ENCODE results near the gene NEFH. TPM values are rescaled to one million over a fixed set of nuclear protein-coding genes. Genes with fewer than 3 reads are reported as not detected.
A peak's percentile ranks its signal among the peaks of the same experiment; 100 is the strongest.

Gene NEFH
- total RNA-seq, 1 experiment from 2014 or later = not detected

GRCh38 chr22:29520851-29521250 is 40.8 kb downstream of the NEFH start:
- no peak for TF ChIP-seq CTCF (IDR thresholded peaks at IDR 0.05; ENCODE audit: unreplicated experiment)
- Mint-ChIP-seq H3K27me3 (ENCODE audit: insufficient read depth, unreplicated experiment) (no peaks in the 10 kb centered on the region), H3K36me3 (ENCODE audit: insufficient read depth, unreplicated experiment) (peaks cover 76% of the 10 kb centered on the region), H3K4me3 (ENCODE audit: unreplicated experiment) (no peak overlapping the region), H3K27ac (ENCODE audit: low read depth, unreplicated experiment) (no peak overlapping the region), H3K4me1 (ENCODE audit: insufficient read depth, unreplicated experiment) (no peaks in the 10 kb centered on the region), H3K9me3 (ENCODE audit: unreplicated experiment) (no peaks in the 10 kb centered on the region)
- ChIA-PET POLR2A (no interaction called here), CTCF (interaction anchor here (0.6 to 1.0 kb wide), 4 partner anchors 10 to 255 kb away, joined by 3 read pairs; no protein-coding TSS in a partner anchor)
- intact Hi-C loops (cut with micrococcal nuclease) = no loop called here
- no TSS peak for BruUV-seq (replicated peaks)
- no peak for DNase-seq (ENCODE audit: unreplicated experiment)

DNA sequence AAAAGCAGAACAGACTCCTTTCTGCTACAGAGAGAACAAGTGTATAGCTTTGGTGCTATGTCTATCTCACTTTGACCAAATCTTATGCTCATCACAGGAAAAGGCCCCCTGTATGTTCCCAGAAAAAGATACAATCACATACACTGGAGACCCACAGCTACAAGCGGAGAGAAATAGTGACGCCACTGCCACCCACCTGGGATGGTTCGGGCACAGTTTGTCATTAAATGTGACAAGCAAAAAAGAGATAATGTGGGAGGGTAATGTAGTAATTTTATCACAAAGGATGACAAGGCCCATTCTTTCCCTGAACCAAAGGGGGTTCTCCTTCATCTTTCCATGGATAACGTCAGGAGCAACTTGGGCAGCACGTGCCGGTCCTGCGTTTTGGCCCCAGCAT is 41.5 kb downstream of the NEFH start:
- no peaks in the 10 kb centered on the region for H3K9me3 Mint-ChIP-seq (ENCODE audit: unreplicated experiment)
- DNase-seq (ENCODE audit: unreplicated experiment) = no peak
- ChIA-PET CTCF (interaction anchor here (0.6 to 0.7 kb wide), 2 partner anchors 29 to 49 kb away, joined by 3 read pairs; no protein-coding TSS in a partner anchor), POLR2A (no interaction called here)
- H3K4me3 Mint-ChIP-seq (ENCODE audit: unreplicated experiment) = no peak overlapping the region
- no peaks in the 10 kb centered on the region for H3K4me1 Mint-ChIP-seq (ENCODE audit: insufficient read depth, unreplicated experiment)
- H3K27me3 Mint-ChIP-seq (ENCODE audit: insufficient read depth, unreplicated experiment) = no peaks in the 10 kb centered on the region
- no peak for TF ChIP-seq CTCF (IDR thresholded peaks at IDR 0.05; ENCODE audit: unreplicated experiment)
- no TSS peak for BruUV-seq (replicated peaks)
- no peak overlapping the region for H3K27ac Mint-ChIP-seq (ENCODE audit: low read depth, unreplicated experiment)
- peaks cover 76% of the 10 kb centered on the region for H3K36me3 Mint-ChIP-seq (ENCODE audit: insufficient read depth, unreplicated experiment)
- intact Hi-C loops (cut with micrococcal nuclease) = no loop called here

DNA sequence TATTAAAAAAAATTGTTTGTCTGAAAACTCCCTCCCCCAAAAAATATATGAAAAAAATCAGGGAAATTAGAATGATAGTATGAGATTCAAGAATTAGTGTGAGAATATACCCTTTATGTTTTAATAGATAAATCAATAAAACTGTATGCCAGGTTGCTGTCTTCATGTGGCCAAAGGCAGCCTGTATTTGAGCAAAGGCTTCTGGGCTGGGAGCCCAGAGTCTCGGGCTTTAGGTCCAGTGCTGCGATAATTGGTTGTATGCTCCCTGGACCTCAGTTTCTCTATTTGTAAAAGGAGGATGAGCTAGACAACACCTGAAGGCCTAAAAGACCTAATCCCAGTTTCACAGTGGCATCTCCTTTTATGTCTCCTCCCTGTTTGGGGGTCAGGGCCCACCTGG is 43.7 kb downstream of the NEFH start:
- H3K9me3 Mint-ChIP-seq (ENCODE audit: unreplicated experiment) = no peaks in the 10 kb centered on the region
- no peak for TF ChIP-seq CTCF (IDR thresholded peaks at IDR 0.05; ENCODE audit: unreplicated experiment)
- ChIA-PET CTCF (interaction anchor here (0.7 to 2.3 kb wide), 8 partner anchors 13 to 133 kb away, joined by 3 to 15 read pairs (median 6); partner anchors contain the start of gene THOC5), POLR2A (no interaction called here)
- no peaks in the 10 kb centered on the region for H3K4me1 Mint-ChIP-seq (ENCODE audit: insufficient read depth, unreplicated experiment)
- no peak for DNase-seq (ENCODE audit: unreplicated experiment)
- H3K27ac Mint-ChIP-seq (ENCODE audit: low read depth, unreplicated experiment) = no peak overlapping the region
- H3K27me3 Mint-ChIP-seq (ENCODE audit: insufficient read depth, unreplicated experiment) = no peaks in the 10 kb centered on the region
- BruUV-seq (replicated peaks) = no TSS peak
- peaks cover 74% of the 10 kb centered on the region for H3K36me3 Mint-ChIP-seq (ENCODE audit: insufficient read depth, unreplicated experiment)
- no peak overlapping the region for H3K4me3 Mint-ChIP-seq (ENCODE audit: unreplicated experiment)
- intact Hi-C loops (cut with micrococcal nuclease) = loop anchor here (1.0 kb wide), 1 partner anchor 128 kb away; no protein-coding TSS in a partner anchor

DNA sequence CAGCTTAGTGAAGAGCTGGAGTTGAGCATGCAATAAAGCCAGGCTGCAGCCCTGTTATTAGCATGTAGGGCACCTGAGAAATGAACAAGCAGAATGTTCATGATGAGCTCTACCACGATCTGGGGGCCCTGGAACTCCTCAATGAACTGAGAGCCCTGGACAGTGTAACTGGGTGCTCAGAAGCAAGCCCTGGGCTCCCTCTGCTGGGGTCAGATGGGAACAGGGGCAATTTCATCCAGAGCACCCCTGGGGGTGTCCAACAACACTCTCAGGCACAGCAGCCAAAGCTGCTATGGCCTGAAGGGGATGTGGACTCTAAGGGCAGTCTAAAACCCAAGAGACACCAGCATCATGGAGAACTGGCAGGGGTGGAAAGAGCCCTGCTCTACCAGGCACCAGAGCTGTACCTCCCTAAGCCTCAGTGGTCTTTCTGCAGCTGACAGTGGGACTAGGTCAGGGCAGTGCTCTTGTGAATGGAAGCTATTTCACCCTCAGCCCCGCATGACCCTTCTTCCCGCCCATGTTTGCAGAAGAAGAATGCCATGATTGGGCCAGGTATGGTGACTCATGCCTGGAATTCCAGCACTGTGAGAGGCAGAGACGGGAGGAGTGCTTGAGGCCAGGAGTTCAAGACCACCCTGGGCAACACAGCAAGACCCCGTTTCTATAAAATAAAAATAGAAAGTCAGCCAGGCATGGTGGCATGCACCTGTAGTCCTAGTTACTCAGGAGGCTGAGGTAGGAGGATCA is 44.6 kb downstream of the NEFH start:
- peaks cover 75% of the 10 kb centered on the region for H3K36me3 Mint-ChIP-seq (ENCODE audit: insufficient read depth, unreplicated experiment)
- CTCF ChIA-PET = interaction anchor here (0.7 to 2.3 kb wide), 9 partner anchors 14 to 134 kb away, joined by 3 to 15 read pairs (median 5); partner anchors contain the start of gene THOC5
- POLR2A ChIA-PET = interaction anchor here (1.4 kb wide), 1 partner anchor 29 kb away, joined by 5 read pairs; the partner anchor contains the start of gene THOC5
- DNase-seq (ENCODE audit: unreplicated experiment) = peak; percentile 26
- H3K9me3 Mint-ChIP-seq (ENCODE audit: unreplicated experiment) = no peaks in the 10 kb centered on the region
- no peak overlapping the region for H3K4me3 Mint-ChIP-seq (ENCODE audit: unreplicated experiment)
- intact Hi-C loops (cut with micrococcal nuclease) = loop anchor here (1.0 kb wide), 1 partner anchor 129 kb away; no protein-coding TSS in a partner anchor
- no peak overlapping the region for H3K27ac Mint-ChIP-seq (ENCODE audit: low read depth, unreplicated experiment)
- TF ChIP-seq CTCF (IDR thresholded peaks at IDR 0.05; ENCODE audit: unreplicated experiment) = peak; percentile 26
- no peaks in the 10 kb centered on the region for H3K27me3 Mint-ChIP-seq (ENCODE audit: insufficient read depth, unreplicated experiment)
- H3K4me1 Mint-ChIP-seq (ENCODE audit: insufficient read depth, unreplicated experiment) = no peaks in the 10 kb centered on the region
- BruUV-seq (replicated peaks) = no TSS peak

Measured in MCF 10A (cell line).